Stimulated activated CD4-positive, alpha-beta T cell treated with anti-CD3 and anti-CD28 coated beads, Interleukin-12 subunit alpha, Interleukin-12 subunit beta, amount 100 ng/mL, for 4 hours (primary cell): ENCODE results near the gene DHRS3.

Experiments
- DNase-seq: peaks from one replicate; pipeline ENCODE4 v3.0.0-alpha.2; 2020

The DHRS3 gene

DNA sequence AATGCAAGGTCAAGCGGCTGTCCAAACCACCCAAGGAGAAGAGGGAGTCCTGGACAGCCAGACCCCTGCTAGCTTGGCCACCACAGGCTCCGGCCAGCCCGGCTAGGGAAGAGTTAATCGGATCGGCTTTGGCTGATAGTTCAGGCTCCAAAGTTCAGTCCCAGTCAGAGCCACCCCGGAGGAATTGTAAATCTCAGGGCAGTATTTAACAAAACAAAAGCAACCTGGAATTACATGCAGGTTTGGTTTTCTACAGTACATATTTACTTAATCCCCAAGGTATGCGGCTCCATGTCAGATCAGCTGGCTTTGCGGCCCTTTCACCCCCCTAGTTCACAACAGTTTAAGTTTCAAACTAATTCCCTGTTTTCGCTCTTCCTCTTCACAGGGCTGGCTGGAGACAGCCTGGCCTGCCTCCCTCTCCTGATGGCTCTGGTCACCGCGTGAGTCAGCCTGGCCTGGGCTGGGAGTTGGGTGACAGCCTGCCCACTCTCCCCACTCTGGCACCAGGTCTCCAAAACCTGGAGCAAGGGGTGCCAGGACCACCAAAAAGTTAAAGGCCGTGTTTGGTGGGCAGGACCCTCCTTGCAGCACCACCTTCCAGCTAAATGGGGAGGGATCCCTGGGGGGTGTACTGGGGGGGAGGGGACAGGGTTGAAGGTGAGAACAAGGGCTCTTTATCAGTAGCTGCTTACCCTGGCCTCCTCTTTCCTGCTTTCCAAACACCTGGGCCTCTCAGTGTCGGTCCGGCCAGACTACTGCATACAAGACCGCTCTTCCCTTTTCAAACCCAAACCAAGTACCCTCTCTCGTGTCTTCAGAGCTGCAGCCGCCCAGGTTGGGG, 1.9 kb downstream of the DHRS3 start:
- DNase-seq: no peak

GRCh38 chr1:12615159-12615864, 2.7 kb downstream of the DHRS3 start:
- no peak for DNase-seq

GRCh38 chr1:12614402-12615158, 3.4 kb downstream of the DHRS3 start:
- DNase-seq: no peak

- DNase-seq: no peak
Measured at GRCh38 chr1:12613180-12613579, 4.8 kb downstream of the DHRS3 start.

GRCh38 chr1:12610941-12611340, 7.1 kb downstream of the DHRS3 start:
- DNase-seq: no peak

DNA sequence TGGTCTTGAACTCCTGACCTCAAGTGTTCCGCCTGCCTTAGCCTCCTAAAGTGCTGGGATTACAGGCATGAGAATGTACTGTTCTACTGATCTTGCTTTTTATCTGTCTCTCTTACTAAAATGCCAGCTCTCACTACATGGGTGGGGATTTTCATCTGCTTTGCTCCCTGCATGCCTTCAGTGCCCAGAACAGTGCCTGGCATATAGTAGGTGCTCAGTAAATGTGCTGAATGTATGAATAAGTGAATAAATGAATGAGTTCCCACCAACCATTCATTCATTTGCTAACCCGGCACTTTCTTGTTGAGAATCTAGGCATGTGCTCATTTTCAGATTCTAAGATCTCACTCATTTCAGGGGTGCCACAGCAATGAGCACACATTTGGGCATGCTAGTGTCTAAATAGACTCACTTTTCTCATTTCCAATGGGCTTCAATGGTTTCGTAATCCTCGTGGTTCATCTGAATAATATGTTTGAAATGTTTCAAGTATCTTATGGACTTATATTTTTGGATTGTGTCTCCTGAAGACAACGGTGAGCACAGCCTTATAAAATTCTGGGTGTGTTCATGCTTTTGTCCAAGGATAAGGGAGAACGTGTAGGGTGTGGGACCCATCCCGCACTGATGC, 7.6 kb downstream of the DHRS3 start:
- DNase-seq: no peak

- no peak for DNase-seq
Measured at GRCh38 chr1:12609469-12610003, 8.5 kb downstream of the DHRS3 start.

- DNase-seq: no peak
Measured at GRCh38 chr1:12608311-12608957, 9.6 kb downstream of the DHRS3 start.

DNA sequence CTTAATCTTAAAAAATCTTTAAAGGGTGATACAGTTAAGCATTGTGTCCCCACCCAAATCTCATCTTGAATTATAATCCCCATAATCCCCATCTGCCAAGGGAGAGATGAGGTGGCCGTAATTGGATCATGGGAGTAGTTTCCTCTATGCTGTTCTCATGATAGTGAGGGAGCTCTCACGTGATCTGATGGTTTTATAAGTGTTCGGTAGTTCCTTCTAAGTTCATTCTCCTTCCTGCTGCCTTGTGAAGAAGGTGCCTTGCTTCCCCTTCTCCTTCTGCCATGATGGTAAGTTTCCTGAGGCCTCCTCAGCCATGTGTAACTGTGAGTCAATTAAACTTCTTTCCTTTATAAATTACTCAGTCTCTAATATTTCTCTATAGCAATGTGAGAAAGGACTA, 10.7 kb downstream of the DHRS3 start:
- no peak for DNase-seq

- no peak for DNase-seq
Measured at GRCh38 chr1:12604986-12605385, 13.0 kb downstream of the DHRS3 start.

- DNase-seq: peak; percentile 28
Measured at GRCh38 chr1:12604114-12604874, 13.7 kb downstream of the DHRS3 start.

DNA sequence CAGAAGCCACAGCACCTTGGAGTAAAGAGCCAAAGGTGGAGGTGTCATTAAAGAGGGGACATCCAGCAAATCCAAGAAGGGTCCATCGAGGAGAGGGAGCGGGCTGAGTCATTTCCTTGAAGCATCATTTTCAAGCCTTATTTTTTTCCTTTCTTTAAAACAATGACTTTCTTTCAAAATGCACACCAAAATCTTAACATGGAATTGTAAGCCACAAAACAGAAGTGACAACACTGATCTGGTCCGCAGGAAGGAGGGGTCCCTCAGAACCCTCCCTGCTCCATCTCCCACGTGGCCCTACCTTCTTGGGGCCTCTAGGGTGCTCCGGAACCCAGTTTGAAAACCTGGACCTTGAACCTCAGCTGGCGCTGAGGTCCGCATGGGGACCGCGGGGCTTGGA, 14.8 kb downstream of the DHRS3 start:
- DNase-seq: no peak

DNA sequence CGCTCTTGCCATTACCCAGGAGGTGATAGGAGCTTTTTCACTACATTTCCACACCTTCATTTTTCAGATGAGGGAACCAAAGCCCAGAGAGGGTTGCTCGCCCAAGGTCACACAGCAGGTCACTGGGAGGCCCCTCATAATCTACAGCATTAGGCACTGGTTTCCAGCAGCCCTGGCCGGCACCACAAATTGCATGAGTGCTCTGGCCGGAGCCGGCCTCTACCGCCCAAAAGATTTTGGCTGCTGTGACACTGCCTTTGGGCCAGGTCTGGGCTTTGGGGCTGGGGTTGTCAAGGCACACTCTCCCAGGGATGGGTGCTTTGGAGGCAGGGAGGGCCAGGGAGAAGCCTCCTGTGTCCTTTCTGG, 15.4 kb downstream of the DHRS3 start:
- DNase-seq: no peak

DNA sequence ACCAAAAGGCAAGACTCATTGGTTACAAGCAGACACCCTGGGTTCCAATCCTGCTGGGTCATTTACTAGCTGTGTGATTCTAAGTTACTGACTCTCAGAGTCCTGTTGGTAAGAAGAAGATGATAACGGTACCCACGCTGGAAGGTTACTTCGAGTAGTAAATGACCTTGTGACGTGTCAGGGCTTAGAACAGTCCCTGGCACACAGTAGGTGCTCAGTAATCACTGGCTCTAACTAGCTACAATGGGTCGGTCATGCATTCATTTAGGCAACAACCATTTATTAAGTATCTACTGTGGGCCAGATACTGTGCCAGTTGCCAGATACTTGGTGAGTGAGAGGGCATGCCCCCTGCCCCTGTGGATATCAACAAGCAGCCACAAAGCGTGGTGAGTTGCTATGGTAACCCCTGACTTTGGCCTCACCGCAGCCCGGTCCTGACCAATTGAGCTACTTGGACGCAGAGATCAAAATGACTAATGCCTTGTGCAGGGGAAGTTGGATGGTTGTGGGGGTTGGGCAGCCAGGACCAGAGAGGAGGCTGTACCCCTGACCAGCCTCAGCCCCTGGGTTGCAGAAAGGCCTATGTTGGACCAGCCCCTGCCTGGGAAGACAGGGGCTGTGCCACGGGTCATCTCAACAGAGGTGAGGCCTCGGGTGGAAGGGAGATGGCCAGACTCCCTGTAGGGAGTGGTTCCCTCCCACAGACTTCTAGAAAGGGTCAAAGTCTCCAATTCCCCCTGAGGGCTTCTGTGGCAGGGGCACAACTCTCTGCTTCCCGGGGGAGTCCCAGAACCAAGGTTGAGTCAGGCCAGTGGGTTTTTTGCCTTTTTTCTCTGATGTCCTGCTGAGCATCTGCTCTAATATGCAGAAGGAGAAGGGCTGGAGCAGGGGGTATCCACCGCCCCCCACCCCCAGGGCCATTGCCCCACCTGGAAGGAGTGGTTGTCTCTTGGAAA, 16.0 kb downstream of the DHRS3 start:
- no peak for DNase-seq

- peak; percentile 47 for DNase-seq
Measured at GRCh38 chr1:12600880-12601633, 17.0 kb downstream of the DHRS3 start.

- DNase-seq: no peak
Measured at GRCh38 chr1:12600335-12600734, 17.7 kb downstream of the DHRS3 start.

DNA sequence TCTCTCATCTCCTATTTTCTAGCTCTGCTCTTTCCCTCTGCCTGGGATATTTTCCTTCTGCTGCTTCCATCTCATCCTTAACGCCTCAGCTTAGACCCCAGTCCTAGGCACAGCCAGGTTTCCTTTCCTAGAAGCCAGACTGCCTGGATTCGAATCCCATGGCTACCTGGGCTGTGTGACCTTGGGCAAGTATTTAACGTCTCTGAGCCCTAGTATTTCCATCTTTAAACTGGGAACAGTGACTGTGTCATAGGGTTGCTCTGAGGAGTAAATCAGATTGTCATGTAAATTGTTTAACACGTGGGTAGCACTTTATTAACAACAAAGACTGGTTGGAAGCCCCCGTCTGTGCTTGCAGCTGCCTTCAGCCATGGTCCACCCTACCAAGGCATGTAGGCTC, 18.4 kb downstream of the DHRS3 start:
- no peak for DNase-seq

- no peak for DNase-seq
Measured at GRCh38 chr1:12598974-12599373, 19.0 kb downstream of the DHRS3 start.

GRCh38 chr1:12597792-12598191, 20.2 kb downstream of the DHRS3 start:
- DNase-seq: no peak
